Measurements from ENCODE around the gene NEURL4.
A peak's percentile ranks its signal among the peaks of the same experiment; 100 is the strongest.

The NEURL4 gene

GRCh38 chr17:7311110-7311705 lies 17.9 kb downstream of the NEURL4 start:
- Histone ChIP-seq H3K9me3 (ENCODE audit: insufficient read depth, low read length, severe bottlenecking) (no peaks in the 10 kb centered on the region), H3K79me2 (ENCODE audit: insufficient read depth, low read length) (peaks cover 79% of the 10 kb centered on the region), H3K4me2 (ENCODE audit: insufficient read depth, low read length) (peak overlapping the region; percentile 76; the same call in 1 of the 2 replicates), H3K4me3 (ENCODE audit: low read depth in 1 of 2, low read length in 2 of 2) (no peak overlapping the region), H4K20me1 (ENCODE audit: insufficient read depth, low read length) (peaks cover 63% of the 10 kb centered on the region), H3K36me3 (ENCODE audit: insufficient read depth, low read length) (peaks cover 62% of the 10 kb centered on the region), H3K4me1 (ENCODE audit: insufficient read depth, low read length) (peaks cover 73% of the 10 kb centered on the region), H2AFZ (ENCODE audit: low read depth, low read length) (no peak overlapping the region), H3K27me3 (ENCODE audit: insufficient read depth, low read length, poor library complexity) (no peaks in the 10 kb centered on the region), H3K27ac (ENCODE audit: low read length) (no peak overlapping the region), H3K9ac (ENCODE audit: low read depth, low read length) (no peak overlapping the region)
- ATAC-seq (ENCODE audit: insufficient read depth, low read depth) (no peak), DNase-seq (no peak)
- TF ChIP-seq, protein P1, sequence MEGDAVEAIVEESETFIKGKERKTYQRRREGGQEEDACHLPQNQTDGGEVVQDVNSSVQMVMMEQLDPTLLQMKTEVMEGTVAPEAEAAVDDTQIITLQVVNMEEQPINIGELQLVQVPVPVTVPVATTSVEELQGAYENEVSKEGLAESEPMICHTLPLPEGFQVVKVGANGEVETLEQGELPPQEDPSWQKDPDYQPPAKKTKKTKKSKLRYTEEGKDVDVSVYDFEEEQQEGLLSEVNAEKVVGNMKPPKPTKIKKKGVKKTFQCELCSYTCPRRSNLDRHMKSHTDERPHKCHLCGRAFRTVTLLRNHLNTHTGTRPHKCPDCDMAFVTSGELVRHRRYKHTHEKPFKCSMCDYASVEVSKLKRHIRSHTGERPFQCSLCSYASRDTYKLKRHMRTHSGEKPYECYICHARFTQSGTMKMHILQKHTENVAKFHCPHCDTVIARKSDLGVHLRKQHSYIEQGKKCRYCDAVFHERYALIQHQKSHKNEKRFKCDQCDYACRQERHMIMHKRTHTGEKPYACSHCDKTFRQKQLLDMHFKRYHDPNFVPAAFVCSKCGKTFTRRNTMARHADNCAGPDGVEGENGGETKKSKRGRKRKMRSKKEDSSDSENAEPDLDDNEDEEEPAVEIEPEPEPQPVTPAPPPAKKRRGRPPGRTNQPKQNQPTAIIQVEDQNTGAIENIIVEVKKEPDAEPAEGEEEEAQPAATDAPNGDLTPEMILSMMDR (IDR thresholded peaks at IDR 0.05; ENCODE audit: borderline replicate concordance, extremely low read depth, low read length, poor library complexity, severe bottlenecking), result no peak
- TF ChIP-seq EZH2 (IDR thresholded peaks at IDR 0.05; ENCODE audit: borderline replicate concordance, low read depth, low read length, severe bottlenecking), result no peak

- peak overlapping the region in 1 of 2 experiments; percentile 77; a peak in 3 of 4 replicates for H3K4me3 ChIP-seq (ENCODE audit: low read depth in 1 of 2, low read length in 2 of 2)
- no peak for TF ChIP-seq EZH2 (IDR thresholded peaks at IDR 0.05; ENCODE audit: borderline replicate concordance, low read depth, low read length, severe bottlenecking)
- TF ChIP-seq, protein P1 (IDR thresholded peaks at IDR 0.05; ENCODE audit: borderline replicate concordance, extremely low read depth, low read length, poor library complexity, severe bottlenecking), result no peak
- DNase-seq (no peak), ATAC-seq (ENCODE audit: insufficient read depth, low read depth) (no peak)
- H3K4me2 ChIP-seq (ENCODE audit: insufficient read depth, low read length), result peak overlapping the region; percentile 76
- H3K79me2 ChIP-seq (ENCODE audit: insufficient read depth, low read length), result peaks cover 66% of the 10 kb centered on the region
- no peaks in the 10 kb centered on the region for H3K27me3 ChIP-seq (ENCODE audit: insufficient read depth, low read length, poor library complexity)
- no peak overlapping the region for H2AFZ ChIP-seq (ENCODE audit: low read depth, low read length)
- H3K9ac ChIP-seq (ENCODE audit: low read depth, low read length), result peak overlapping the region; percentile 88
- H4K20me1 ChIP-seq (ENCODE audit: insufficient read depth, low read length), result peaks cover 61% of the 10 kb centered on the region
- peaks cover 55% of the 10 kb centered on the region for H3K36me3 ChIP-seq (ENCODE audit: insufficient read depth, low read length)
- peaks cover 73% of the 10 kb centered on the region for H3K4me1 ChIP-seq (ENCODE audit: insufficient read depth, low read length)
- peak overlapping the region; percentile 94; the same call in 1 of the 2 replicates for H3K27ac ChIP-seq (ENCODE audit: low read length)
- no peaks in the 10 kb centered on the region for H3K9me3 ChIP-seq (ENCODE audit: insufficient read depth, low read length, severe bottlenecking)
Measured at GRCh38 chr17:7309628-7310027, 19.5 kb downstream of the NEURL4 start.

DNA sequence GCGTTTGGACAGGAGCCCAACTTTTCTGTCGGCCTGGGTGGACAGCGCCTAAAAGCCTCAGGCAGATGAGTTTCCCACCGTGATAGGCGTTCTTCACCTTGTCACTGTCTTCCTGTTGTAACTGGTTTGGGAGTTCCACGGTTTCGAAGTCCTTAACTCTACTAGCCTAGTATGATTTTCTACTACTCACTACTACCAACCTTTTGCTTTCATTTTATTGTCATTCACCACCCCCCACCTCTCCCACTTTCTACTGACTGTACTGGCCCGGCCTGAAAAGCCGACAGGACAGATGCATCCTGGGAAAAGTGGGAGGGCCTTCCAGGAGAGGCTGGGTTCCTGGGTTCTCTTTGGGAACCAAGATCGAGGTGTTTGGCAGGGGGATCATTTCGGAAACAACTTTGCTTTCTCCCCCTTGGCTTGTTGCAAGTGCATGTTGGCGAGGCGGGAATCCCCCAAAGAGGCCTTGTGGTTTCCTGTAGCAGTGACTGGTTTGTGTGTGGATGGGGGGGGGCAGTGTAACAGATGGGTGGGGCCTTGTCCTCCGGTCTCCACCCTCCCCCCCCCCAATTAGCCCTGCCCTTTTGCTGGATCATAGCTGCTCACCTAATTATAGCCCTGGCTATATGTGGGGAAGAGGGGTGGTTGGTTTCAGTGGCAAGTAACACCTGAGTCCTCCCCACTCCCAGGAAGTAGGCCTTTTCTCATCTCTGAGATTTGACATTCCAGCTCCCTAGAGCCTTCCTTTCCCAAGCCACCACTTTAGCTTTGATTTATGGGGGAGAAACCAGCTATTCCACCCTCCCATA lies 20.3 kb downstream of the NEURL4 start:
- peaks cover 58% of the 10 kb centered on the region for H3K79me2 ChIP-seq (ENCODE audit: insufficient read depth, low read length)
- DNase-seq (peak; percentile 89), ATAC-seq (ENCODE audit: insufficient read depth, low read depth) (peak; percentile 25)
- H3K4me3 ChIP-seq (ENCODE audit: low read depth in 1 of 2, low read length in 2 of 2), result peak overlapping the region; percentile 77 to 84
- H3K4me2 ChIP-seq (ENCODE audit: insufficient read depth, low read length), result peak overlapping the region; percentile 76
- H2AFZ ChIP-seq (ENCODE audit: low read depth, low read length), result no peak overlapping the region
- no peak for TF ChIP-seq EZH2 (IDR thresholded peaks at IDR 0.05; ENCODE audit: borderline replicate concordance, low read depth, low read length, severe bottlenecking)
- TF ChIP-seq, protein P1 (IDR thresholded peaks at IDR 0.05; ENCODE audit: borderline replicate concordance, extremely low read depth, low read length, poor library complexity, severe bottlenecking), result no peak
- H4K20me1 ChIP-seq (ENCODE audit: insufficient read depth, low read length), result peaks cover 53% of the 10 kb centered on the region
- no peaks in the 10 kb centered on the region for H3K27me3 ChIP-seq (ENCODE audit: insufficient read depth, low read length, poor library complexity)
- H3K27ac ChIP-seq (ENCODE audit: low read length), result peak overlapping the region; percentile 94
- peaks cover 51% of the 10 kb centered on the region for H3K36me3 ChIP-seq (ENCODE audit: insufficient read depth, low read length)
- H3K9me3 ChIP-seq (ENCODE audit: insufficient read depth, low read length, severe bottlenecking), result no peaks in the 10 kb centered on the region
- peak overlapping the region; percentile 88 for H3K9ac ChIP-seq (ENCODE audit: low read depth, low read length)
- peaks cover 65% of the 10 kb centered on the region for H3K4me1 ChIP-seq (ENCODE audit: insufficient read depth, low read length)

Data from DND-41 (cell line).